SK-N-SH treated with all-trans-retinoic acid at 6 μM for 48 hours (cell line): ENCODE data around the gene FGGY.
A peak's percentile ranks its signal among the peaks of the same experiment; 100 is the strongest.

Source experiments
- ATAC-seq: fragments of 200-7000 bp; cut with Tn5 transposase; 3 replicates; pipeline ENCODE4 v1.9.1; 2020; ENCODE audit warnings: mild to moderate bottlenecking, moderate library complexity
- ARNTL ChIP-seq: fragments of 450-650 bp; formaldehyde crosslinking; IDR thresholded peaks from 2 replicates; pipeline ENCODE4 v1.5.0; 2020; ENCODE audit warnings: low read depth, mild to moderate bottlenecking, moderate library complexity, borderline replicate concordance
- BACH2 ChIP-seq: fragments of 250-450 bp; sonication (Bioruptor Pico); IDR thresholded peaks from 2 replicates; pipeline ENCODE4 v1.9.0; 2021; ENCODE audit warnings: mild to moderate bottlenecking, borderline replicate concordance
- CSDC2 ChIP-seq: fragments of 250-450 bp; sonication (Bioruptor Pico); IDR thresholded peaks from 2 replicates; pipeline ENCODE4 v1.5.0; 2020; ENCODE audit warnings: mild to moderate bottlenecking, moderate library complexity
- OSR1 ChIP-seq: fragments of 250-450 bp; sonication (Bioruptor Pico); IDR thresholded peaks from 2 replicates; pipeline ENCODE4 v1.8.0; 2022; ENCODE audit warnings: moderate library complexity, mild to moderate bottlenecking, inconsistent platforms
- PPARA ChIP-seq: fragments of 250-450 bp; sonication (Bioruptor Pico); IDR thresholded peaks from 2 replicates; pipeline ENCODE4 v1.5.0; 2020; ENCODE audit warnings: mild to moderate bottlenecking, borderline replicate concordance
- RARB ChIP-seq: fragments of 250-450 bp; sonication (Bioruptor Pico); IDR thresholded peaks from 2 replicates; pipeline ENCODE4 v1.8.0; 2021; ENCODE audit warnings: mild to moderate bottlenecking, moderate library complexity
- SNAI2 ChIP-seq: fragments of 250-450 bp; sonication (Bioruptor Pico); IDR thresholded peaks from 2 replicates; pipeline ENCODE4 v1.5.0; 2020; ENCODE audit warnings: mild to moderate bottlenecking, moderate library complexity
- TCF4 ChIP-seq: fragments of 250-450 bp; sonication (Bioruptor Pico); IDR thresholded peaks from 2 replicates; pipeline ENCODE4 v1.8.0; 2021; ENCODE audit warnings: mild to moderate bottlenecking, moderate library complexity, borderline replicate concordance
- TOX ChIP-seq: fragments of 250-450 bp; sonication (Bioruptor Pico); IDR thresholded peaks from 2 replicates; pipeline ENCODE4 v1.8.0; 2021; ENCODE audit warnings: mild to moderate bottlenecking, moderate library complexity, borderline replicate concordance
- ZC3H10 ChIP-seq: fragments of 250-450 bp; sonication (Bioruptor Pico); IDR thresholded peaks from 2 replicates; pipeline ENCODE4 v1.5.1; 2021; ENCODE audit warnings: mild to moderate bottlenecking, moderate library complexity
- ZFP3 ChIP-seq: fragments of 250-450 bp; sonication (Bioruptor Pico); IDR thresholded peaks from 2 replicates; pipeline ENCODE4 v1.5.0; 2020; ENCODE audit warnings: mild to moderate bottlenecking, moderate library complexity
- ZFP30 ChIP-seq: fragments of 450-650 bp; formaldehyde crosslinking; IDR thresholded peaks from 2 replicates; pipeline ENCODE4 v1.5.0; 2022; ENCODE audit warnings: mild to moderate bottlenecking, moderate library complexity
- ZNF565 ChIP-seq: fragments of 450-650 bp; formaldehyde crosslinking; conservative IDR thresholded peaks from 2 replicates; pipeline ENCODE4 v1.5.0; 2020; ENCODE audit warnings: low read depth, mild to moderate bottlenecking, moderate library complexity
- ZNF70 ChIP-seq: fragments of 450-650 bp; formaldehyde crosslinking; IDR thresholded peaks from 2 replicates; pipeline ENCODE4 v1.5.0; 2020; ENCODE audit warnings: mild to moderate bottlenecking, moderate library complexity
- TF ChIP-seq, protein P1 (sequence below): fragments of 250-450 bp; sonication (Bioruptor Pico); IDR thresholded peaks from 2 replicates; pipeline ENCODE4 v1.5.1; 2021; ENCODE audit warnings: mild to moderate bottlenecking, moderate library complexity
- TF ChIP-seq, protein P2 (sequence below): fragments of 250-450 bp; sonication (Bioruptor Pico); IDR thresholded peaks from 2 replicates; pipeline ENCODE4 v1.5.0; 2020; ENCODE audit warnings: mild to moderate bottlenecking, moderate library complexity
- TF ChIP-seq, protein P3 (sequence below): fragments of 250-450 bp; sonication (Bioruptor Pico); IDR thresholded peaks from 2 replicates; pipeline ENCODE4 v1.8.0; 2021; ENCODE audit warnings: low read depth, mild to moderate bottlenecking, moderate library complexity, borderline replicate concordance
- TF ChIP-seq, protein P4 (sequence below): fragments of 250-450 bp; sonication (Bioruptor Pico); IDR thresholded peaks from 2 replicates; pipeline ENCODE4 v1.8.0; 2020; ENCODE audit warnings: mild to moderate bottlenecking, moderate library complexity, borderline replicate concordance

FGGY gene

DNA sequence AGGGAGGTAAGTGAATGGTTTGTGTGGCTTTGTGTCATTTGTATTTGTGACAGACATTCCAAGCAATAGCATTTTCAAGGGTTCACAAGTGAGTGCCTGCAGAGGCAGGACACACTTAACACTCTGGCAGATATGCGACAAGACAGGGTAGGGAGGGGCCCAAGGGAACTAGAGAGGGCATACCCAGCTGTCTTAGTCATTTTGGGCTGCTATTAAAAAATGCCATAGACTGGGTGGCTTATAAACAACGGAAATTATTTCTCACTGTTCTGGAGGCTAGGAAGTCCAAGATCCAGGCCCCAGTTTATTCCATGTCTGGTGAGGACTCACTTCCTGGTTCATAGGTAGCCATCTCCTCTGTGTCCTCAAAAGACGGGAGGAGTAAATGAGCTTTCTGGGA is 137.4 kb downstream of the FGGY start:
- TF ChIP-seq ARNTL (CRISPR knock-in tag) = no peak
- TF ChIP-seq, protein P1, sequence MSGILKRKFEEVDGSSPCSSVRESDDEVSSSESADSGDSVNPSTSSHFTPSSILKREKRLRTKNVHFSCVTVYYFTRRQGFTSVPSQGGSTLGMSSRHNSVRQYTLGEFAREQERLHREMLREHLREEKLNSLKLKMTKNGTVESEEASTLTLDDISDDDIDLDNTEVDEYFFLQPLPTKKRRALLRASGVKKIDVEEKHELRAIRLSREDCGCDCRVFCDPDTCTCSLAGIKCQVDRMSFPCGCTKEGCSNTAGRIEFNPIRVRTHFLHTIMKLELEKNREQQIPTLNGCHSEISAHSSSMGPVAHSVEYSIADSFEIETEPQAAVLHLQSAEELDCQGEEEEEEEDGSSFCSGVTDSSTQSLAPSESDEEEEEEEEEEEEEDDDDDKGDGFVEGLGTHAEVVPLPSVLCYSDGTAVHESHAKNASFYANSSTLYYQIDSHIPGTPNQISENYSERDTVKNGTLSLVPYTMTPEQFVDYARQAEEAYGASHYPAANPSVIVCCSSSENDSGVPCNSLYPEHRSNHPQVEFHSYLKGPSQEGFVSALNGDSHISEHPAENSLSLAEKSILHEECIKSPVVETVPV = no peak
- no peak for TF ChIP-seq ZC3H10 (CRISPR knock-in tag)
- no peak for TF ChIP-seq OSR1 (CRISPR knock-in tag)
- TF ChIP-seq, protein P2, sequence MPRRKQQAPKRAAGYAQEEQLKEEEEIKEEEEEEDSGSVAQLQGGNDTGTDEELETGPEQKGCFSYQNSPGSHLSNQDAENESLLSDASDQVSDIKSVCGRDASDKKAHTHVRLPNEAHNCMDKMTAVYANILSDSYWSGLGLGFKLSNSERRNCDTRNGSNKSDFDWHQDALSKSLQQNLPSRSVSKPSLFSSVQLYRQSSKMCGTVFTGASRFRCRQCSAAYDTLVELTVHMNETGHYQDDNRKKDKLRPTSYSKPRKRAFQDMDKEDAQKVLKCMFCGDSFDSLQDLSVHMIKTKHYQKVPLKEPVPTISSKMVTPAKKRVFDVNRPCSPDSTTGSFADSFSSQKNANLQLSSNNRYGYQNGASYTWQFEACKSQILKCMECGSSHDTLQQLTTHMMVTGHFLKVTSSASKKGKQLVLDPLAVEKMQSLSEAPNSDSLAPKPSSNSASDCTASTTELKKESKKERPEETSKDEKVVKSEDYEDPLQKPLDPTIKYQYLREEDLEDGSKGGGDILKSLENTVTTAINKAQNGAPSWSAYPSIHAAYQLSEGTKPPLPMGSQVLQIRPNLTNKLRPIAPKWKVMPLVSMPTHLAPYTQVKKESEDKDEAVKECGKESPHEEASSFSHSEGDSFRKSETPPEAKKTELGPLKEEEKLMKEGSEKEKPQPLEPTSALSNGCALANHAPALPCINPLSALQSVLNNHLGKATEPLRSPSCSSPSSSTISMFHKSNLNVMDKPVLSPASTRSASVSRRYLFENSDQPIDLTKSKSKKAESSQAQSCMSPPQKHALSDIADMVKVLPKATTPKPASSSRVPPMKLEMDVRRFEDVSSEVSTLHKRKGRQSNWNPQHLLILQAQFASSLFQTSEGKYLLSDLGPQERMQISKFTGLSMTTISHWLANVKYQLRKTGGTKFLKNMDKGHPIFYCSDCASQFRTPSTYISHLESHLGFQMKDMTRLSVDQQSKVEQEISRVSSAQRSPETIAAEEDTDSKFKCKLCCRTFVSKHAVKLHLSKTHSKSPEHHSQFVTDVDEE (CRISPR knock-in tag) = no peak
- no peak for TF ChIP-seq ZFP30
- no peak for TF ChIP-seq SNAI2 (CRISPR knock-in tag)
- TF ChIP-seq ZNF565 (CRISPR knock-in tag) = no peak
- no peak for TF ChIP-seq CSDC2 (CRISPR knock-in tag)
- TF ChIP-seq, all 23 proteins: peak for 0
- ATAC-seq = peak; percentile 84

DNA sequence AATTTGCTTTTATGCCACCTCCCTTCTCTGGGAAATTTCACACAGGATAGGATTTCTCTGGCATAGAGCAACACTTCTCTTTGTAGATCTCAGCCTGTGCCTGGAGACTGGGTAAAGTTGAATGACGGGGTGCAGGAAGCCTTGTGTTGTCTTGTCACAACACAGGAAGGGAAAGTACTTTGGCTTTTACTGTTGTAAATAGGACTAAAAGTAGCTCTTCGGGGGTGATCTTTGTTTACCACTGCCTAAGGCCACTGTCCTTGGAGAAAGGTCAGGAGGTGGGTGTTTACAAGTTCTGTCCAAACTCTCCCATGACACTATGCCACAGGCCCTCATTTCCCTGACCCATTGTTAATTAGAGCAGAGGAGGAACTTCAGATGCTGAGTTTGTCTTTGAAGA is 139.7 kb downstream of the FGGY start:
- TF ChIP-seq BACH2 = no peak
- no peak for TF ChIP-seq ZNF70
- TF ChIP-seq ZFP3 (CRISPR knock-in tag) = no peak
- no peak for TF ChIP-seq ZFP30
- no peak for TF ChIP-seq TCF4
- TF ChIP-seq, protein P3, sequence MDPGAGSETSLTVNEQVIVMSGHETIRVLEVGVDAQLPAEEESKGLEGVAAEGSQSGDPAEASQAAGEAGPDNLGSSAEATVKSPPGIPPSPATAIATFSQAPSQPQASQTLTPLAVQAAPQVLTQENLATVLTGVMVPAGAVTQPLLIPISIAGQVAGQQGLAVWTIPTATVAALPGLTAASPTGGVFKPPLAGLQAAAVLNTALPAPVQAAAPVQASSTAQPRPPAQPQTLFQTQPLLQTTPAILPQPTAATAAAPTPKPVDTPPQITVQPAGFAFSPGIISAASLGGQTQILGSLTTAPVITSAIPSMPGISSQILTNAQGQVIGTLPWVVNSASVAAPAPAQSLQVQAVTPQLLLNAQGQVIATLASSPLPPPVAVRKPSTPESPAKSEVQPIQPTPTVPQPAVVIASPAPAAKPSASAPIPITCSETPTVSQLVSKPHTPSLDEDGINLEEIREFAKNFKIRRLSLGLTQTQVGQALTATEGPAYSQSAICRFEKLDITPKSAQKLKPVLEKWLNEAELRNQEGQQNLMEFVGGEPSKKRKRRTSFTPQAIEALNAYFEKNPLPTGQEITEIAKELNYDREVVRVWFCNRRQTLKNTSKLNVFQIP = no peak
- no peak for TF ChIP-seq TOX
- no peak for TF ChIP-seq ZNF565 (CRISPR knock-in tag)
- TF ChIP-seq ZC3H10 (CRISPR knock-in tag) = no peak
- no peak for TF ChIP-seq RARB
- no peak for TF ChIP-seq CSDC2 (CRISPR knock-in tag)
- no peak for TF ChIP-seq SNAI2 (CRISPR knock-in tag)
- TF ChIP-seq, protein P4, sequence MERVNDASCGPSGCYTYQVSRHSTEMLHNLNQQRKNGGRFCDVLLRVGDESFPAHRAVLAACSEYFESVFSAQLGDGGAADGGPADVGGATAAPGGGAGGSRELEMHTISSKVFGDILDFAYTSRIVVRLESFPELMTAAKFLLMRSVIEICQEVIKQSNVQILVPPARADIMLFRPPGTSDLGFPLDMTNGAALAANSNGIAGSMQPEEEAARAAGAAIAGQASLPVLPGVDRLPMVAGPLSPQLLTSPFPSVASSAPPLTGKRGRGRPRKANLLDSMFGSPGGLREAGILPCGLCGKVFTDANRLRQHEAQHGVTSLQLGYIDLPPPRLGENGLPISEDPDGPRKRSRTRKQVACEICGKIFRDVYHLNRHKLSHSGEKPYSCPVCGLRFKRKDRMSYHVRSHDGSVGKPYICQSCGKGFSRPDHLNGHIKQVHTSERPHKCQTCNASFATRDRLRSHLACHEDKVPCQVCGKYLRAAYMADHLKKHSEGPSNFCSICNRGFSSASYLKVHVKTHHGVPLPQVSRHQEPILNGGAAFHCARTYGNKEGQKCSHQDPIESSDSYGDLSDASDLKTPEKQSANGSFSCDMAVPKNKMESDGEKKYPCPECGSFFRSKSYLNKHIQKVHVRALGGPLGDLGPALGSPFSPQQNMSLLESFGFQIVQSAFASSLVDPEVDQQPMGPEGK = no peak
- no peak for ATAC-seq

DNA sequence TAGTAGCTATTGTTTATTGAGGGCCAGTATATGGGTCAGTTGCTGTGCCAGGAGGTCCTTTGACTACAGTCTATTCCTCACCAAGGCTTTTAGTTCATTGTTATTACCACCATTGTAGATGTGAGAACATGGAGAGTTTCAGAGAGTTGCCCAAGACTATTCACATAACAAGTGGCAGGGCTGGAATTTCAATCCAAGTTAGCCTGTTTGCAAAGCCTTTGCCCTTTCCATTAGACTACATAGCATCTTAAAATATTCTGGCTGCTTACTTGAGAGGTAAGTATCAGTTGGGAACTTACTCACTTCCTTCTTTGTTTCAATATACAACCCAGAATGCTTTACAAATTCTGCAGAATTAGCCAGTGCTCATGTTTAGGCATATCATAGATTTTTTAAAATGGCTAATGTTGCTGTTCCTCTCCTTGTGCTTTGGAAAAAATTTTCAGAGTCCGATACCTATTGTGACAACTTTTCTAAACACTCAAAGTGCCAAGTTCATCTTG is 141.2 kb downstream of the FGGY start:
- TF ChIP-seq PPARA (CRISPR knock-in tag) (no peak), SNAI2 (CRISPR knock-in tag) (no peak), TOX (no peak), RARB (no peak), CSDC2 (CRISPR knock-in tag) (no peak), ZNF70 (no peak), ZFP30 (no peak)
- TF ChIP-seq, protein P3 = no peak
- TF ChIP-seq, protein P1 = no peak
- TF ChIP-seq, protein P2 (CRISPR knock-in tag) = no peak
- ATAC-seq = no peak
